ENCODE measurements around the gene DIP2B. TPM values are rescaled to one million over a fixed set of nuclear protein-coding genes. Genes with fewer than 3 reads are reported as not detected.

DIP2B gene
- total and polyA plus RNA-seq, 2 experiments from 2014 or later, result 5.6 to 17.9 TPM

- Histone ChIP-seq H3F3A (ENCODE audit: insufficient read depth) (peaks cover 14% of the 10 kb centered on the region), H4K20me1 (ENCODE audit: insufficient read depth) (no peaks in the 10 kb centered on the region), H3K27me3 (replicated peaks; ENCODE audit: insufficient read depth) (no peaks in the 10 kb centered on the region), H3K36me3 (ENCODE audit: low read depth) (no peaks in the 10 kb centered on the region), H3K9ac (no peak overlapping the region), H3K4me3 (no peak overlapping the region), H3K4me1 (ENCODE audit: insufficient read depth) (peaks cover 16% of the 10 kb centered on the region), H3K79me2 (ENCODE audit: insufficient read depth) (peaks cover 99% of the 10 kb centered on the region), H3K9me2 (ENCODE audit: insufficient read depth) (no peaks in the 10 kb centered on the region), H2AFZ (no peak overlapping the region), H3K4me2 (ENCODE audit: unreplicated experiment) (peak overlapping the region; percentile 20), H3K9me3 (ENCODE audit: low read depth) (no peaks in the 10 kb centered on the region), H3K27ac (peak overlapping the region; percentile 19)
- in situ Hi-C loops (cut with MboI), result no loop called here
- TF ChIP-seq EZH2 (IDR thresholded peaks at IDR 0.05; ENCODE audit: insufficient read depth, poor library complexity, severe bottlenecking) (no peak), EZH2phosphoT487 (IDR thresholded peaks at IDR 0.05; ENCODE audit: insufficient read depth, low read depth) (no peak)
- DNase-seq, result peak; percentile 29
- WGBS, 2 experiments (ENCODE audit: low coverage in 1 of 2, low lambda C conversion rate in 2 of 2, missing lambda C conversion rate in 2 of 2), result 100% methylated on average over 2 of the region's 2 CpGs
Observed at GRCh38 chr12:50557421-50557820, 52.6 kb downstream of the DIP2B start.

GRCh38 chr12:50558970-50559369 is 54.2 kb downstream of the DIP2B start:
- H3K27ac ChIP-seq, result no peak overlapping the region
- DNase-seq, result no peak
- TF ChIP-seq EZH2phosphoT487 (IDR thresholded peaks at IDR 0.05; ENCODE audit: insufficient read depth, low read depth) (no peak), EZH2 (IDR thresholded peaks at IDR 0.05; ENCODE audit: insufficient read depth, poor library complexity, severe bottlenecking) (no peak)
- no peak overlapping the region for H3K4me3 ChIP-seq
- peaks cover 16% of the 10 kb centered on the region for H3K4me1 ChIP-seq (ENCODE audit: insufficient read depth)
- H3K79me2 ChIP-seq (ENCODE audit: insufficient read depth), result peaks cover 98% of the 10 kb centered on the region
- H3K27me3 ChIP-seq (replicated peaks; ENCODE audit: insufficient read depth), result no peaks in the 10 kb centered on the region
- H3K4me2 ChIP-seq (ENCODE audit: unreplicated experiment), result no peak overlapping the region
- in situ Hi-C loops (cut with MboI), result no loop called here
- H3K9me2 ChIP-seq (ENCODE audit: insufficient read depth), result no peaks in the 10 kb centered on the region
- H3K9me3 ChIP-seq (ENCODE audit: low read depth), result no peaks in the 10 kb centered on the region
- 53 to 56% methylated on average over 1 of the region's 1 CpG for WGBS, 2 experiments (ENCODE audit: low coverage in 1 of 2, low lambda C conversion rate in 2 of 2, missing lambda C conversion rate in 2 of 2)
- no peak overlapping the region for H3K9ac ChIP-seq
- H2AFZ ChIP-seq, result no peak overlapping the region
- H4K20me1 ChIP-seq (ENCODE audit: insufficient read depth), result no peaks in the 10 kb centered on the region
- peaks cover 14% of the 10 kb centered on the region for H3F3A ChIP-seq (ENCODE audit: insufficient read depth)
- H3K36me3 ChIP-seq (ENCODE audit: low read depth), result no peaks in the 10 kb centered on the region

- Histone ChIP-seq H3K4me1 (ENCODE audit: insufficient read depth) (peaks cover 8% of the 10 kb centered on the region), H3K36me3 (ENCODE audit: low read depth) (no peaks in the 10 kb centered on the region), H3K27ac (no peak overlapping the region), H3K27me3 (replicated peaks; ENCODE audit: insufficient read depth) (no peaks in the 10 kb centered on the region), H2AFZ (no peak overlapping the region), H4K20me1 (ENCODE audit: insufficient read depth) (no peaks in the 10 kb centered on the region), H3K4me2 (ENCODE audit: unreplicated experiment) (no peak overlapping the region), H3F3A (ENCODE audit: insufficient read depth) (peaks cover 11% of the 10 kb centered on the region; the same call in 1 of the 2 replicates), H3K79me2 (ENCODE audit: insufficient read depth) (peaks cover 97% of the 10 kb centered on the region), H3K9me2 (ENCODE audit: insufficient read depth) (no peaks in the 10 kb centered on the region), H3K4me3 (no peak overlapping the region), H3K9ac (no peak overlapping the region), H3K9me3 (ENCODE audit: low read depth) (no peaks in the 10 kb centered on the region)
- in situ Hi-C loops (cut with MboI), result no loop called here
- 88 to 90% methylated on average over 7 of the region's 7 CpGs for WGBS, 2 experiments (ENCODE audit: low coverage in 1 of 2, low lambda C conversion rate in 2 of 2, missing lambda C conversion rate in 2 of 2)
- DNase-seq, result no peak
- no peak for TF ChIP-seq EZH2phosphoT487 (IDR thresholded peaks at IDR 0.05; ENCODE audit: insufficient read depth, low read depth)
Observed at GRCh38 chr12:50562520-50563433, 58.0 kb downstream of the DIP2B start.

- no peaks in the 10 kb centered on the region for H4K20me1 ChIP-seq (ENCODE audit: insufficient read depth)
- no peaks in the 10 kb centered on the region for H3K36me3 ChIP-seq (ENCODE audit: low read depth)
- no peaks in the 10 kb centered on the region for H3K27me3 ChIP-seq (replicated peaks; ENCODE audit: insufficient read depth)
- no peaks in the 10 kb centered on the region for H3K9me2 ChIP-seq (ENCODE audit: insufficient read depth)
- H3K4me1 ChIP-seq (ENCODE audit: insufficient read depth), result peaks cover 13% of the 10 kb centered on the region
- H3K4me2 ChIP-seq (ENCODE audit: unreplicated experiment), result no peak overlapping the region
- no peak overlapping the region for H3K9ac ChIP-seq
- in situ Hi-C loops (cut with MboI), result no loop called here
- peaks cover 10% of the 10 kb centered on the region for H3F3A ChIP-seq (ENCODE audit: insufficient read depth)
- no peak overlapping the region for H2AFZ ChIP-seq
- no peak overlapping the region for H3K27ac ChIP-seq
- DNase-seq, result no peak
- no peak for TF ChIP-seq EZH2 (IDR thresholded peaks at IDR 0.05; ENCODE audit: insufficient read depth, poor library complexity, severe bottlenecking)
- TF ChIP-seq EZH2phosphoT487 (IDR thresholded peaks at IDR 0.05; ENCODE audit: insufficient read depth, low read depth), result no peak
- no peaks in the 10 kb centered on the region for H3K9me3 ChIP-seq (ENCODE audit: low read depth)
- H3K79me2 ChIP-seq (ENCODE audit: insufficient read depth), result peaks cover 97% of the 10 kb centered on the region
- H3K4me3 ChIP-seq, result no peak overlapping the region
- 87 to 100% methylated on average over 1 of the region's 1 CpG for WGBS, 2 experiments (ENCODE audit: low coverage in 1 of 2, low lambda C conversion rate in 2 of 2, missing lambda C conversion rate in 2 of 2)
Observed at GRCh38 chr12:50563434-50563787, 58.6 kb downstream of the DIP2B start.

All from GM23248 (cell line).